Endodermal cell (in vitro differentiated cells): ENCODE results near the gene MRAS. TPM values are rescaled to one million over a fixed set of nuclear protein-coding genes. Genes with fewer than 3 reads are reported as not detected.
A peak's percentile ranks its signal among the peaks of the same experiment; 100 is the strongest.

Source experiments
- DNase-seq: peaks from one replicate; pipeline ENCODE4 v3.0.0-alpha.2; 2017
- H3K27ac ChIP-seq: 2 replicates; pipeline ENCODE4 v1.5.1; 2013; ENCODE audit warnings: mild to moderate bottlenecking, low read depth, low read length, moderate library complexity
- H3K27me3 ChIP-seq: 2 replicates; pipeline ENCODE4 v1.6.1; 2013; ENCODE audit warnings: mild to moderate bottlenecking, low read length, moderate library complexity; ENCODE audit not compliant: insufficient read depth, control insufficient read depth, poor library complexity, severe bottlenecking
- H3K36me3 ChIP-seq: 2 replicates; pipeline ENCODE4 v1.7.0; 2013; ENCODE audit warnings: mild to moderate bottlenecking, low read length, moderate library complexity; ENCODE audit not compliant: control insufficient read depth, insufficient read depth
- H3K4me1 ChIP-seq: one replicate; pipeline ENCODE4 v1.7.0; 2013; ENCODE audit warnings: low read length; ENCODE audit not compliant: control insufficient read depth, insufficient read depth
- H3K4me3 ChIP-seq: 2 replicates; pipeline ENCODE4 v1.5.1; 2013; ENCODE audit warnings: mild to moderate bottlenecking, low read length, moderate library complexity
- H3K9ac ChIP-seq: 2 replicates; pipeline ENCODE4 v1.6.1; 2013; ENCODE audit warnings: mild to moderate bottlenecking, low read length, moderate library complexity; ENCODE audit not compliant: poor library complexity, severe bottlenecking; ENCODE audit errors: extremely low read depth
- H3K9me3 ChIP-seq: 2 replicates; pipeline ENCODE4 v1.6.1; 2013; ENCODE audit warnings: mild to moderate bottlenecking, low read length, moderate library complexity; ENCODE audit not compliant: control insufficient read depth
- H3K27ac Mint-ChIP-seq: 2 replicates; pipeline ENCODE4 v1.8.0; 2020; ENCODE audit warnings: mixed read lengths
- H3K27me3 Mint-ChIP-seq: 2 replicates; pipeline ENCODE4 v1.8.0; 2021; ENCODE audit warnings: mild to moderate bottlenecking, mixed read lengths; ENCODE audit not compliant: insufficient read depth
- H3K36me3 Mint-ChIP-seq: 2 replicates; pipeline ENCODE4 v1.8.0; 2020; ENCODE audit warnings: low read depth, mixed read lengths
- H3K4me1 Mint-ChIP-seq: 2 replicates; pipeline ENCODE4 v1.8.0; 2020; ENCODE audit warnings: mixed read lengths
- H3K4me3 Mint-ChIP-seq: 2 replicates; pipeline ENCODE4 v1.8.0; 2020; ENCODE audit warnings: mild to moderate bottlenecking, moderate library complexity, mixed read lengths
- H3K9me3 Mint-ChIP-seq: 2 replicates; pipeline ENCODE4 v1.8.0; 2020; ENCODE audit warnings: mild to moderate bottlenecking, mixed read lengths
- CTCF ChIP-seq: fragments of 200-600 bp; sonication (generic); conservative IDR thresholded peaks from 2 replicates; pipeline ENCODE4 v1.5.0; 2021; ENCODE audit warnings: antibody characterized with exemption, mild to moderate bottlenecking
- WGBS, 2 experiments: methylation state at CpG; one replicate each; pipeline versions ENCODE4 v1.1.5 to v1.1.7; 2013; ENCODE audit warnings: missing lambda C conversion rate in 2 of 2, mixed read lengths in 1 of 2; ENCODE audit not compliant: insufficient coverage in 1 of 2, insufficient read length in 1 of 2; 5-methylcytosine and 5-hydroxymethylcytosine counted together
- total RNA-seq, 2 donors: library from RNA; stranded (reverse); fragmentation: NEBNext Ultra II Directional in 1 of 2; extraction: Animal tissue kit (Norgen Biotek cat#: 25700) in 1 of 2; gene quantifications; 2 replicates in 1 of 2; 3 replicates in 1 of 2; pipeline ENCODE4 v1.2.1, GENCODE V29; 2021

MRAS gene
- total RNA-seq, 2 donors from 2014 or later, result 12.8 to 16.1 TPM

- Mint-ChIP-seq H3K4me3 (no peak overlapping the region), H3K36me3 (peaks cover 6% of the 10 kb centered on the region), H3K27ac (no peak overlapping the region), H3K9me3 (no peaks in the 10 kb centered on the region), H3K4me1 (no peaks in the 10 kb centered on the region), H3K27me3 (no peaks in the 10 kb centered on the region)
- no peak for TF ChIP-seq CTCF
- H3K4me1 ChIP-seq, result no peaks in the 10 kb centered on the region
- H3K9ac ChIP-seq, result no peak overlapping the region
- no peaks in the 10 kb centered on the region for H3K27me3 ChIP-seq
- H3K9me3 ChIP-seq, result no peaks in the 10 kb centered on the region
- H3K4me3 ChIP-seq, result no peak overlapping the region
- no peak for DNase-seq
- no peak overlapping the region for H3K27ac ChIP-seq
- 93% methylated on average over 1 of the region's 1 CpG; no CpG with 5 or more reads in 1 of the 2 experiments for WGBS, 2 experiments
- H3K36me3 ChIP-seq, result no peaks in the 10 kb centered on the region
Observed at GRCh38 chr3:138378990-138379389, 30.6 kb downstream of the MRAS start.

- Histone ChIP-seq H3K27ac (peak overlapping the region; percentile 87), H3K4me1 (no peaks in the 10 kb centered on the region), H3K9ac (no peak overlapping the region), H3K4me3 (no peak overlapping the region), H3K36me3 (no peaks in the 10 kb centered on the region), H3K9me3 (no peaks in the 10 kb centered on the region), H3K27me3 (no peaks in the 10 kb centered on the region)
- no peak for TF ChIP-seq CTCF
- peaks cover 1% of the 10 kb centered on the region for H3K36me3 Mint-ChIP-seq
- DNase-seq, result no peak
- H3K27ac Mint-ChIP-seq, result peak overlapping the region; percentile 69
- H3K9me3 Mint-ChIP-seq, result no peaks in the 10 kb centered on the region
- H3K27me3 Mint-ChIP-seq, result no peaks in the 10 kb centered on the region
- WGBS, 2 experiments, result 84 to 100% methylated on average over 4 to 5 of the region's 5 CpGs
- no peaks in the 10 kb centered on the region for H3K4me1 Mint-ChIP-seq
- no peak overlapping the region for H3K4me3 Mint-ChIP-seq
Observed at GRCh38 chr3:138381413-138381901, 33.1 kb downstream of the MRAS start.

GRCh38 chr3:138381950-138382715 is 33.8 kb downstream of the MRAS start:
- H3K9me3 ChIP-seq, result no peaks in the 10 kb centered on the region
- Mint-ChIP-seq H3K4me1 (no peaks in the 10 kb centered on the region), H3K36me3 (peaks cover 1% of the 10 kb centered on the region), H3K4me3 (no peak overlapping the region), H3K9me3 (no peaks in the 10 kb centered on the region), H3K27me3 (no peaks in the 10 kb centered on the region), H3K27ac (peak overlapping the region; percentile 69)
- TF ChIP-seq CTCF, result no peak
- H3K27ac ChIP-seq, result peak overlapping the region; percentile 87
- WGBS, 2 experiments, result 92 to 100% methylated on average over 1 to 3 of the region's 3 CpGs
- no peak overlapping the region for H3K4me3 ChIP-seq
- no peaks in the 10 kb centered on the region for H3K27me3 ChIP-seq
- DNase-seq, result no peak
- H3K9ac ChIP-seq, result no peak overlapping the region
- no peaks in the 10 kb centered on the region for H3K4me1 ChIP-seq
- no peaks in the 10 kb centered on the region for H3K36me3 ChIP-seq
